Measurements from ENCODE around the gene MYO3B.

Gene MYO3B

DNA sequence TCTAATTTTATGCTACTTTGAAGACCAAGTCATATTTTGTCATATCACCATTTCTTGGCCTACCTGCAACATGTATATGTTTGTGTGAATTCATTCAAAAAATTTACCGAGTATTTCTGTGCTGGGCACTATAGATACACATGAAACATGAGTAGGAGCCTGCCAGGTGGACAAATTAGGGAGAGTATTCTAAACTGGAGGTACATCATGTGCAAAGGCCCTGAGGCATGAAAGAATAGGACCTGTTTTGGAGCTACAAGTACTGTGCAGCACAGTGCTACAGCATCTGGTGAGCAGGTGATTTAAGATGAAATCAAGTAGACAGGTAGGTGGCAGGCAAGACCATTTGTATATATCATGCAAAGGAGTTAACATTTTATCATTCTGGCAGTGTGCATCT lies 152.9 kb downstream of the MYO3B start:
- TF ChIP-seq CTCF (IDR thresholded peaks at IDR 0.05; ENCODE audit: low read length, missing control alignments), result no peak
- H3K4me3 ChIP-seq (replicated peaks; ENCODE audit: low read depth, low read length), result no peak overlapping the region
- DNase-seq (ENCODE audit: low read depth), result no peak

- no peak for TF ChIP-seq CTCF (IDR thresholded peaks at IDR 0.05; ENCODE audit: low read length, missing control alignments)
- no peak overlapping the region for H3K4me3 ChIP-seq (replicated peaks; ENCODE audit: low read depth, low read length)
- no peak for DNase-seq (ENCODE audit: low read depth)
Observed at GRCh38 chr2:170332676-170333402, 154.9 kb downstream of the MYO3B start.

- no peak for DNase-seq (ENCODE audit: low read depth)
Observed at GRCh38 chr2:170335351-170335750, 157.4 kb downstream of the MYO3B start.

GRCh38 chr2:170336408-170336807 lies 158.5 kb downstream of the MYO3B start:
- DNase-seq (ENCODE audit: low read depth), result no peak
- no peak overlapping the region for H3K4me3 ChIP-seq (replicated peaks; ENCODE audit: low read depth, low read length)
- TF ChIP-seq CTCF (IDR thresholded peaks at IDR 0.05; ENCODE audit: low read length, missing control alignments), result no peak

More at GRCh38 chr2:170335351-170335750, 157.4 kb downstream of the MYO3B start:
- no peak overlapping the region for H3K4me3 ChIP-seq (replicated peaks; ENCODE audit: low read depth, low read length)
- no peak for TF ChIP-seq CTCF (IDR thresholded peaks at IDR 0.05; ENCODE audit: low read length, missing control alignments)

DNA sequence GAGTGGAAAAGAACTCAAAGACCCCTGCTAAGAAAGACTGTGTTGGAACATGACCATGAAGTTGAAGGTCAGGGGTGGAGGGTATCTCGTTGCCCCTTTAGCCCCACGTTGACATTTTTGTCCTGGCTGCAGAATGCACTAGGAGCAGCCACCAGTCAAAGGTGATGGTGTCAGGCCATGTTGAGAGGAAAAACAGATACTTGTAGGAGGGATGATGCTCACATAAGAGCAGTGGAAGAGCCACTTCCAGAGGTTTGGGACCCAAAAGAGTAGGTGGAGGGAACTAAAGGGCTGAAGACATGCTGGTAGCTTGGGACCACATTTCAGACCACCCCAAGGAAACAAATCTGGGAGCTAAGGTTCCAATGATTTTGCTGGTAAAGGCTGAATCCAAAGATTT lies 159.0 kb downstream of the MYO3B start:
- no peak overlapping the region for H3K4me3 ChIP-seq (replicated peaks; ENCODE audit: low read depth, low read length)
- TF ChIP-seq CTCF (IDR thresholded peaks at IDR 0.05; ENCODE audit: low read length, missing control alignments), result no peak
- no peak for DNase-seq (ENCODE audit: low read depth)

DNA sequence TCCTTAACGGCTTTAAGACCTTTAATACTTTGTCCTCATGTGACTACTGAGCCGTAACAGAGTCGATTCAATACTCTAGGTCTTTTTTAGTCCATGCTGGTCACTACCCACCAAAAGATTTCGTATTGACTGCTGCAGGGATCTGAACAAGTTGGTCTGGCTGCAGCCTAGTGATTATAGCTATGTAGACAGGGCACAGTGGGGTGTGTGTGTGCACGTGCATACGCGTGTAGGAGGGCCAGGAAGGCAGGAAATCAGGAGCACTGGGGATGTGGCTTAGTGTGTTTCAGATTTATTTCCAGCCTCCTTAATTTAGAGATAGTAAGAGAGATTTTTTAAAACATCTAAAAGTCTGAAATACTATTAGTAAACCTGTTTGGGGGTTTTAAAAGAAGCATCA lies 161.4 kb downstream of the MYO3B start:
- no peak for TF ChIP-seq CTCF (IDR thresholded peaks at IDR 0.05; ENCODE audit: low read length, missing control alignments)
- H3K4me3 ChIP-seq (replicated peaks; ENCODE audit: low read depth, low read length), result no peak overlapping the region
- no peak for DNase-seq (ENCODE audit: low read depth)
